Mesendoderm (in vitro differentiated cells): Measurements from ENCODE around the gene TUNAR.
A peak's percentile ranks its signal among the peaks of the same experiment; 100 is the strongest.

Experiments used
- DNase-seq: peaks from one replicate; pipeline ENCODE4 v3.0.0; 2013
- H2AK5ac ChIP-seq: 2 replicates; pipeline ENCODE4 v1.6.1; 2013; ENCODE audit warnings: low read length, inconsistent platforms
- H2BK120ac ChIP-seq: 2 replicates; pipeline ENCODE4 v1.6.1; 2013; ENCODE audit warnings: low read depth, mild to moderate bottlenecking, low read length, moderate library complexity, mixed read lengths
- H2BK15ac ChIP-seq: replicated peaks from 2 replicates; pipeline ENCODE4 v1.6.1; 2013; ENCODE audit warnings: low read depth, mild to moderate bottlenecking, moderate library complexity
- H2BK5ac ChIP-seq: 2 replicates; pipeline ENCODE4 v1.6.1; 2013; ENCODE audit warnings: low read length, inconsistent platforms
- H3K18ac ChIP-seq: 2 replicates; pipeline ENCODE4 v1.6.1; 2013; ENCODE audit warnings: mild to moderate bottlenecking, low read length, mixed read lengths
- H3K23ac ChIP-seq: one replicate; pipeline ENCODE4 v1.6.1; 2013; ENCODE audit warnings: low read length
- H3K27ac ChIP-seq: 2 replicates; pipeline ENCODE4 v1.5.1; 2013; ENCODE audit warnings: low read depth, mild to moderate bottlenecking, inconsistent platforms, low read length, moderate library complexity
- H3K27me3 ChIP-seq: 2 replicates; pipeline ENCODE4 v1.6.1; 2013; ENCODE audit warnings: low read length, control low read depth, mild to moderate bottlenecking, inconsistent platforms; ENCODE audit not compliant: insufficient read depth, poor library complexity
- H3K36me3 ChIP-seq: 2 replicates; pipeline ENCODE4 v1.6.1; 2013; ENCODE audit warnings: low read length, inconsistent platforms; ENCODE audit not compliant: control insufficient read depth, insufficient read depth
- H3K4ac ChIP-seq: one replicate; pipeline ENCODE4 v1.6.1; 2013; ENCODE audit warnings: low read depth, mild to moderate bottlenecking, low read length, moderate library complexity
- H3K4me1 ChIP-seq: 2 replicates; pipeline ENCODE4 v1.6.1; 2013; ENCODE audit warnings: low read depth, low read length, inconsistent platforms; ENCODE audit not compliant: control insufficient read depth
- H3K4me2 ChIP-seq: 2 replicates; pipeline ENCODE4 v1.6.1; 2013; ENCODE audit warnings: low read length
- H3K4me3 ChIP-seq: 2 replicates; pipeline ENCODE4 v1.5.1; 2013; ENCODE audit warnings: mild to moderate bottlenecking, low read length
- H3K56ac ChIP-seq: one replicate; pipeline ENCODE4 v1.6.1; 2013; ENCODE audit warnings: low read length
- H3K79me1 ChIP-seq: 2 replicates; pipeline ENCODE4 v1.6.1; 2013; ENCODE audit warnings: low read length, inconsistent platforms
- H3K79me2 ChIP-seq: 2 replicates; pipeline ENCODE4 v1.6.1; 2013; ENCODE audit warnings: mild to moderate bottlenecking, low read length; ENCODE audit not compliant: control insufficient read depth, insufficient read depth
- H3K9ac ChIP-seq: 2 replicates; pipeline ENCODE4 v1.6.1; 2013; ENCODE audit warnings: low read length, inconsistent platforms
- H4K5ac ChIP-seq: one replicate; pipeline ENCODE4 v1.6.1; 2013; ENCODE audit warnings: low read length
- H4K8ac ChIP-seq: one replicate; pipeline ENCODE4 v1.6.1; 2013; ENCODE audit warnings: low read depth, mild to moderate bottlenecking, control low read depth, low read length, moderate library complexity
- WGBS: extraction: QIAGEN DNeasy Blood & Tissue Kit; methylation state at CpG from one replicate; pipeline ENCODE4 v1.1.7; 2013; ENCODE audit warnings: low lambda C conversion rate, missing lambda C conversion rate; ENCODE audit not compliant: insufficient coverage; ENCODE audit errors: extremely low coverage; 5-methylcytosine and 5-hydroxymethylcytosine counted together

Gene TUNAR

GRCh38 chr14:95872777-95873176, 3.9 kb upstream of the TUNAR start:
- H3K27me3 ChIP-seq: no peaks in the 10 kb centered on the region
- H3K79me1 ChIP-seq: peaks cover 2% of the 10 kb centered on the region
- H4K8ac ChIP-seq: no peak overlapping the region
- H2BK120ac ChIP-seq: no peak overlapping the region
- H3K23ac ChIP-seq: no peak overlapping the region
- no peaks in the 10 kb centered on the region for H3K36me3 ChIP-seq
- no peak overlapping the region for H3K9ac ChIP-seq
- H2AK5ac ChIP-seq: no peak overlapping the region
- H3K27ac ChIP-seq: no peak overlapping the region
- no peak for DNase-seq
- no peak overlapping the region for H3K4me2 ChIP-seq
- WGBS: no CpG with 5 or more reads among the region's 3 CpGs
- H2BK5ac ChIP-seq: no peak overlapping the region
- H4K5ac ChIP-seq: no peak overlapping the region
- H2BK15ac ChIP-seq: no peak overlapping the region
- H3K18ac ChIP-seq: no peak overlapping the region
- peaks cover 6% of the 10 kb centered on the region for H3K79me2 ChIP-seq
- peaks cover 5% of the 10 kb centered on the region for H3K4me1 ChIP-seq
- no peak overlapping the region for H3K4me3 ChIP-seq
- no peak overlapping the region for H3K56ac ChIP-seq
- H3K4ac ChIP-seq: no peak overlapping the region

GRCh38 chr14:95875831-95876760, 536 bp upstream of the TUNAR start:
- Histone ChIP-seq H2BK15ac (no peak overlapping the region), H3K18ac (peak overlapping the region; percentile 85), H3K4me3 (peak overlapping the region; percentile 43), H4K5ac (no peak overlapping the region), H3K9ac (peak overlapping the region; percentile 75), H3K23ac (peak overlapping the region; percentile 32), H2BK5ac (no peak overlapping the region), H3K36me3 (no peaks in the 10 kb centered on the region), H3K27me3 (no peaks in the 10 kb centered on the region), H3K56ac (peak overlapping the region; percentile 88), H2AK5ac (no peak overlapping the region), H3K27ac (peak overlapping the region; percentile 2), H3K4me2 (peak overlapping the region; percentile 56), H3K79me2 (peaks cover 22% of the 10 kb centered on the region), H3K4ac (no peak overlapping the region), H3K79me1 (peaks cover 8% of the 10 kb centered on the region), H2BK120ac (no peak overlapping the region), H3K4me1 (peaks cover 5% of the 10 kb centered on the region), H4K8ac (no peak overlapping the region)
- DNase-seq: peak; percentile 71
- no CpG with 5 or more reads among the region's 103 CpGs for WGBS

GRCh38 chr14:95877633-95878032, 1.0 kb downstream of the TUNAR start:
- Histone ChIP-seq H3K79me2 (peaks cover 26% of the 10 kb centered on the region), H2BK5ac (no peak overlapping the region), H3K79me1 (peaks cover 8% of the 10 kb centered on the region), H3K9ac (peak overlapping the region; percentile 75), H3K56ac (peak overlapping the region; percentile 88), H3K27me3 (no peaks in the 10 kb centered on the region), H4K8ac (no peak overlapping the region), H3K27ac (no peak overlapping the region), H3K4me2 (peak overlapping the region; percentile 56), H3K4ac (no peak overlapping the region), H3K4me3 (peak overlapping the region; percentile 43), H3K4me1 (peaks cover 5% of the 10 kb centered on the region), H2AK5ac (no peak overlapping the region), H2BK15ac (no peak overlapping the region), H3K36me3 (no peaks in the 10 kb centered on the region), H3K23ac (no peak overlapping the region), H4K5ac (no peak overlapping the region), H3K18ac (peak overlapping the region; percentile 7), H2BK120ac (no peak overlapping the region)
- no peak for DNase-seq
- WGBS: no CpG with 5 or more reads among the region's 4 CpGs

- no peak overlapping the region for H4K8ac ChIP-seq
- no peak overlapping the region for H3K4me2 ChIP-seq
- H3K79me2 ChIP-seq: peaks cover 31% of the 10 kb centered on the region
- WGBS: no CpG with 5 or more reads among the region's 3 CpGs
- no peaks in the 10 kb centered on the region for H3K36me3 ChIP-seq
- no peak overlapping the region for H3K27ac ChIP-seq
- no peak overlapping the region for H2BK120ac ChIP-seq
- H3K4ac ChIP-seq: no peak overlapping the region
- no peak overlapping the region for H2AK5ac ChIP-seq
- no peaks in the 10 kb centered on the region for H3K27me3 ChIP-seq
- H3K9ac ChIP-seq: no peak overlapping the region
- H2BK15ac ChIP-seq: no peak overlapping the region
- no peak overlapping the region for H3K23ac ChIP-seq
- H3K4me3 ChIP-seq: no peak overlapping the region
- H3K79me1 ChIP-seq: peaks cover 17% of the 10 kb centered on the region
- H3K56ac ChIP-seq: no peak overlapping the region
- no peak overlapping the region for H3K18ac ChIP-seq
- H2BK5ac ChIP-seq: no peak overlapping the region
- no peak for DNase-seq
- H4K5ac ChIP-seq: no peak overlapping the region
- peaks cover 5% of the 10 kb centered on the region for H3K4me1 ChIP-seq
Observed at GRCh38 chr14:95884377-95884776, 7.7 kb downstream of the TUNAR start.

- H3K27me3 ChIP-seq: no peaks in the 10 kb centered on the region
- no peak overlapping the region for H4K8ac ChIP-seq
- H4K5ac ChIP-seq: no peak overlapping the region
- H2AK5ac ChIP-seq: no peak overlapping the region
- no peak overlapping the region for H3K27ac ChIP-seq
- H3K79me1 ChIP-seq: peaks cover 15% of the 10 kb centered on the region
- H3K23ac ChIP-seq: no peak overlapping the region
- H2BK15ac ChIP-seq: no peak overlapping the region
- H3K4ac ChIP-seq: no peak overlapping the region
- no peak overlapping the region for H2BK5ac ChIP-seq
- DNase-seq: peak; percentile 68
- no peak overlapping the region for H2BK120ac ChIP-seq
- peaks cover 5% of the 10 kb centered on the region for H3K4me1 ChIP-seq
- no peak overlapping the region for H3K18ac ChIP-seq
- H3K56ac ChIP-seq: no peak overlapping the region
- H3K4me2 ChIP-seq: no peak overlapping the region
- WGBS: no CpG with 5 or more reads among the region's 7 CpGs
- H3K36me3 ChIP-seq: no peaks in the 10 kb centered on the region
- H3K4me3 ChIP-seq: no peak overlapping the region
- peaks cover 27% of the 10 kb centered on the region for H3K79me2 ChIP-seq
- H3K9ac ChIP-seq: no peak overlapping the region
Observed at GRCh38 chr14:95885278-95885677, 8.6 kb downstream of the TUNAR start.
